ENCODE data around the gene PNLIPRP2. TPM values are rescaled to one million over a fixed set of nuclear protein-coding genes. Genes with fewer than 3 reads are reported as not detected.

PNLIPRP2 gene
- total RNA-seq, 4 donors from 2014 or later: not detected

DNA sequence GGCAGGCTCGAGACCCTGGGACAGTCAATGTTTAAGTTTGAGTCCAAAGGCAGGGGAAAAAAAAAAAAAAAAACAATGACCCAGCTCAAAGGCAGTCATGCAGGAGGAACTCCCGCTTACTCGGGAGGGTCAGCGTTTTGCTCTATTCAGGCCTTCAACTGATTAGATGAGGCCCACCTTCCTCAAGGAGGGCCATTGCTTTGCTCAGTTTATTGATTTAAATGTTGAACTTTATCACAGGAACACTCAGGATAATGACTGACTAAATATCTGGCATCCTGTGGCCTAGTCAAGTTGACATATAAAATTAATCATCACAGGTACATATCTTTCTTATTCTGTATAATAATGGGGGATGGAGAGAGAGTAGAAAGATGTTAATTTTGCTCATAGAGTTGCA, 69.0 kb downstream of the PNLIPRP2 start:
- no peaks in the 10 kb centered on the region for H3K36me3 ChIP-seq
- H3K27ac ChIP-seq: no peak overlapping the region
- intact Hi-C loops (cut with DNase I; ENCODE audit: low total_unique reads): loop anchor here (10.0 kb wide), 1 partner anchor 485 kb away; no protein-coding TSS in a partner anchor
- no peak for TF ChIP-seq POLR2A (IDR thresholded peaks at IDR 0.05)
- TF ChIP-seq, protein P1, sequence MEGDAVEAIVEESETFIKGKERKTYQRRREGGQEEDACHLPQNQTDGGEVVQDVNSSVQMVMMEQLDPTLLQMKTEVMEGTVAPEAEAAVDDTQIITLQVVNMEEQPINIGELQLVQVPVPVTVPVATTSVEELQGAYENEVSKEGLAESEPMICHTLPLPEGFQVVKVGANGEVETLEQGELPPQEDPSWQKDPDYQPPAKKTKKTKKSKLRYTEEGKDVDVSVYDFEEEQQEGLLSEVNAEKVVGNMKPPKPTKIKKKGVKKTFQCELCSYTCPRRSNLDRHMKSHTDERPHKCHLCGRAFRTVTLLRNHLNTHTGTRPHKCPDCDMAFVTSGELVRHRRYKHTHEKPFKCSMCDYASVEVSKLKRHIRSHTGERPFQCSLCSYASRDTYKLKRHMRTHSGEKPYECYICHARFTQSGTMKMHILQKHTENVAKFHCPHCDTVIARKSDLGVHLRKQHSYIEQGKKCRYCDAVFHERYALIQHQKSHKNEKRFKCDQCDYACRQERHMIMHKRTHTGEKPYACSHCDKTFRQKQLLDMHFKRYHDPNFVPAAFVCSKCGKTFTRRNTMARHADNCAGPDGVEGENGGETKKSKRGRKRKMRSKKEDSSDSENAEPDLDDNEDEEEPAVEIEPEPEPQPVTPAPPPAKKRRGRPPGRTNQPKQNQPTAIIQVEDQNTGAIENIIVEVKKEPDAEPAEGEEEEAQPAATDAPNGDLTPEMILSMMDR (IDR thresholded peaks at IDR 0.05): no peak
- no peak overlapping the region for H3K4me3 ChIP-seq
- H3K4me1 ChIP-seq: peaks cover 3 to 14% of the 10 kb centered on the region in 2 donors
- no peaks in the 10 kb centered on the region for H3K27me3 ChIP-seq
- no peaks in the 10 kb centered on the region for H3K9me3 ChIP-seq
- DNase-seq: no peak

DNA sequence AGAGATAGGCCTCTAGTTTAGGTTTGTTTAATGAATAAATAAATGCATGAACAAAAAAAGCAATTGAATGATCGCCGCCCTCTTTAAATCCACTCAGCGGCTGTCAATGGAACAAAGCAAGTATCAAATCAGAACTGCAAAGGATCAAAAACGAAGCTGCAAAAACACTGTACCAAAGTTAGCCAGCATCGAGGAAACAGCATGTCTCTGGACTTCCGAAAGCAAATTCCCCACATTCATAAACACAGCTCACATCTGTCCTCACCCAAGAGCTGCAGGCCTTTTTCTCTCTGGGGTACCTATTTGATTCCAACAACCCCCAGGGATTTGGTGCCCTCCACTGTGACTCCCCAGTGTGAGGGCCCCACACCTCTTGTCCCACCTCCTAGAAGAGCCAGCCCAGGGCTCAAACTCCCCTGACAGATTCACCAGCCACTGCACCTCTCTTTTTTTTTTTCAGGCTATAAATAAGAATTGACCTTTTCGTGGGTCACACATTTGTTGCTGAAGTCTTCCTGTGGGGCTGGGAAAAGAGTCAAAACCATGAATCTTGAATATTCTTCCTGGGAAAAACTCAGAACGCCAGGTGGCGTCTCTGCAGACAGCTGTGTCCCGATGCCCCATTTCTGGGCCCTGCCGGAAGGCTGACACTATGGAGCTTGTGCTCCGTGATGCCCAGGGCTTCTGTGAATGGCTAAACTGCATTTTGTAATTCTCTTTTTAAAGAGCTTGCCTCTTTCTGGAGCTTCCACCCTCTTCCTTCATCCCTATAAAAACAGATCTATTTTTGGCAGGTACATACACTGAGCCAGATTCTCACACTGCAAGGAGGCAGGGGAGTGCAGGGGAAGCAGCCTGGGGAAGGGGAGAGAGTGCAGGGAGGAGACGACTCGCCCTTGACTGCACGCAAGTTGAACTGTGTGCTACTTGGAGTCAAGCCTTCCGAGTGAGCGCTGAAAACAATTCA, 69.9 kb downstream of the PNLIPRP2 start:
- H3K36me3 ChIP-seq: no peaks in the 10 kb centered on the region
- peak overlapping the region; percentile 13 to 61 for H3K27ac ChIP-seq
- H3K4me3 ChIP-seq: no peak overlapping the region
- intact Hi-C loops (cut with DNase I; ENCODE audit: low total_unique reads): no loop called here
- H3K27me3 ChIP-seq: no peaks in the 10 kb centered on the region
- TF ChIP-seq POLR2A (IDR thresholded peaks at IDR 0.05): no peak
- TF ChIP-seq, protein P1 (IDR thresholded peaks at IDR 0.05): peak; percentile 43 to 58 (median 55)
- DNase-seq: peak; percentile 53 to 57
- peaks cover 3 to 14% of the 10 kb centered on the region in 2 donors for H3K4me1 ChIP-seq
- no peaks in the 10 kb centered on the region for H3K9me3 ChIP-seq

DNA sequence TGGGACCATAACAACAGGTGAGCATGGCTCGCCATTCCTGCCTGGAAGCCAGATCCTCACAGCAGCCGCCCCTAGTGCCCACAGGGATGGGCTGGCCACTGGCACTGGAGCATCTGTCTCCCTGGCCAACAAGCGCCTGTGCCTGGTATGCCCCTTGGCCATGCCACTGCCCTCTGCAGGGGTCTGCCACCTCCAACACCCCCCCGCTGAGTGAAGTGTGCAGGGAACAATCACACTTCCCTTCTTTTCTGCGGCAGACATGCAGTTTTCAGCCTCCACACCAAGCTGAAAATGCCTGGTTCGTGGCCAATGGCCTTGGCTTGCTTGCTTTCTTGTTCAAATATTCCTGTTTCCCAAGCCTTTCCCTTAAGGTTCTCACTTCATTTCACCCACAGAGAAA, 70.9 kb downstream of the PNLIPRP2 start:
- Histone ChIP-seq H3K9me3 (no peaks in the 10 kb centered on the region), H3K27ac (peak overlapping the region in 1 of 2 donors; percentile 61), H3K4me1 (peaks cover 3 to 14% of the 10 kb centered on the region in 2 donors), H3K36me3 (no peaks in the 10 kb centered on the region), H3K4me3 (no peak overlapping the region), H3K27me3 (no peaks in the 10 kb centered on the region)
- DNase-seq: peak; percentile 39 to 70
- intact Hi-C loops (cut with DNase I; ENCODE audit: low total_unique reads): no loop called here
- TF ChIP-seq, protein P1 (IDR thresholded peaks at IDR 0.05): no peak
- no peak for TF ChIP-seq POLR2A (IDR thresholded peaks at IDR 0.05)

DNA sequence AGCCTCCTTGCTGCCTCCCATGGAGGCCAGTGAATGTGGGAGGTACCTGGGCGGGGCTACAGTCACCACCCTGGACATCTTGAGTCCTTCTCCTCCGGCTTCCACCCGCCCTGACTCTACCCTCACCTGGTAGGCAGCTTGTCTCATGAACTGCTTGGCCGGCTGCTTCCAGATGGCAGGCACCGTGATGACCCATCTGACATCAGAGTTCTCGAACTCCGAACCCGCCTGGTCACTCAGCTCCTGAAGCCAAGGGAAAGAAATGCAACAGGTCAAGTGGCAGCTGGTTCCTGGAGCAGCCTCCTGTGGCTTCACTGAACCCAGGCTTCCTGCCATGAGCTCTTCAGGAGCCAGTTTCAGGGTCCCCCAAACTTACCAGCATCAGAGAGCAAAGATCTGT, 71.5 kb downstream of the PNLIPRP2 start:
- DNase-seq: no peak
- no peaks in the 10 kb centered on the region for H3K27me3 ChIP-seq
- intact Hi-C loops (cut with DNase I; ENCODE audit: low total_unique reads): no loop called here
- no peak overlapping the region for H3K4me3 ChIP-seq
- H3K4me1 ChIP-seq: peaks cover 3 to 14% of the 10 kb centered on the region in 2 donors
- H3K27ac ChIP-seq: peak overlapping the region in 1 of 2 donors; percentile 61
- no peaks in the 10 kb centered on the region for H3K9me3 ChIP-seq
- H3K36me3 ChIP-seq: no peaks in the 10 kb centered on the region
- TF ChIP-seq POLR2A (IDR thresholded peaks at IDR 0.05): no peak
- TF ChIP-seq, protein P1 (IDR thresholded peaks at IDR 0.05): no peak
